Esophagus squamous epithelium (tissue), 4 donors: ENCODE measurements around the gene SYT1.

Experiments used
- POLR2A ChIP-seq, 4 donors: fragments of 450-650 bp; IDR thresholded peaks; one replicate each; pipeline ENCODE4 v1.6.1; 2017; ENCODE audit warnings: antibody characterized with exemption in 4 of 4, mild to moderate bottlenecking in 4 of 4, moderate library complexity in 3 of 4
- TF ChIP-seq, protein P1 (sequence below), 6 experiments: fragments of 450-650 bp in 4 of 6; fragments of 200-600 bp in 2 of 6; sonication (generic) in 2 of 6; IDR thresholded peaks; one replicate each; pipeline ENCODE4 v1.5.1; 2016 to 2019; ENCODE audit warnings: antibody characterized with exemption in 6 of 6, mild to moderate bottlenecking in 4 of 6, moderate library complexity in 4 of 6

DNA sequence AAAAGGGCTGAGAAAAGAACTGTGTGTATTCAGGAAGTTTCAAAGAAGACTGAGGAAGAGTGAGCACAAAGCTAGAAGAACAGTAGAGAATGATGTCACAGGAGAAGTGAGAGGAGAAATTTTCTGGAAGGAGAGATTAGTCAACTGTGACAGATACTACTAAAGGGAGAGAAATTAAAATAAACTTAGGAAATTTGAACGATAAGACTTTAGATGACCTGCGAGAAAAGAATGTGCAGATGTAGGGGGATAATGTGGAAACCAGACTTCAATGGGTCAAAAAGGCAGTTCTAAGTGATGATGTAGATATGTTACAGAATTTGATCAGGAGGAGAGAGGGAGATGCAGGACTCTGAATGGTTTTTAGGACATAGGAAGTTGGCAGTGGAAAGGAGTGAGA, 287.4 kb downstream of the SYT1 start:
- TF ChIP-seq, protein P1, sequence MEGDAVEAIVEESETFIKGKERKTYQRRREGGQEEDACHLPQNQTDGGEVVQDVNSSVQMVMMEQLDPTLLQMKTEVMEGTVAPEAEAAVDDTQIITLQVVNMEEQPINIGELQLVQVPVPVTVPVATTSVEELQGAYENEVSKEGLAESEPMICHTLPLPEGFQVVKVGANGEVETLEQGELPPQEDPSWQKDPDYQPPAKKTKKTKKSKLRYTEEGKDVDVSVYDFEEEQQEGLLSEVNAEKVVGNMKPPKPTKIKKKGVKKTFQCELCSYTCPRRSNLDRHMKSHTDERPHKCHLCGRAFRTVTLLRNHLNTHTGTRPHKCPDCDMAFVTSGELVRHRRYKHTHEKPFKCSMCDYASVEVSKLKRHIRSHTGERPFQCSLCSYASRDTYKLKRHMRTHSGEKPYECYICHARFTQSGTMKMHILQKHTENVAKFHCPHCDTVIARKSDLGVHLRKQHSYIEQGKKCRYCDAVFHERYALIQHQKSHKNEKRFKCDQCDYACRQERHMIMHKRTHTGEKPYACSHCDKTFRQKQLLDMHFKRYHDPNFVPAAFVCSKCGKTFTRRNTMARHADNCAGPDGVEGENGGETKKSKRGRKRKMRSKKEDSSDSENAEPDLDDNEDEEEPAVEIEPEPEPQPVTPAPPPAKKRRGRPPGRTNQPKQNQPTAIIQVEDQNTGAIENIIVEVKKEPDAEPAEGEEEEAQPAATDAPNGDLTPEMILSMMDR (IDR thresholded peaks at IDR 0.05) = no peak
- no peak for TF ChIP-seq POLR2A (IDR thresholded peaks at IDR 0.05)
